NK-92 (cell line): ENCODE data around the gene POLR2J.
"Not testable (repeated sequence)": the region's sequence is repeated elsewhere in the genome, so short reads cannot be mapped to it uniquely, and the experiment has no call there.

Experiments
- DNase-seq: peaks from one replicate; lab custom pipeline; 2025; ENCODE audit not compliant: unreplicated experiment; lab: John Stamatoyannopoulos, UW

POLR2J gene

GRCh38 chr7:102478314-102479208 lies at the start of gene POLR2J:
Gene POLR2J, minus strand, starts transcription at chr7:102478922. Its CDS starts 62 bp downstream, at chr7:102478860.
- DNase-seq, result not testable (repeated sequence)

- DNase-seq, result not testable (repeated sequence)
Measured at GRCh38 chr7:102527822-102528793, 49.4 kb upstream of the POLR2J start.

- not testable (repeated sequence) for DNase-seq
Measured at GRCh38 chr7:102527182-102527581, 48.5 kb upstream of the POLR2J start.

GRCh38 chr7:102524803-102525202 lies 46.1 kb upstream of the POLR2J start:
- DNase-seq, result not testable (repeated sequence)

- not testable (repeated sequence) for DNase-seq
Measured at GRCh38 chr7:102520797-102521196, 42.1 kb upstream of the POLR2J start.

- DNase-seq, result not testable (repeated sequence)
Measured at GRCh38 chr7:102517550-102518147, 38.9 kb upstream of the POLR2J start, which contains the start of gene RASA4B. Gene RASA4B, minus strand, starts transcription at chr7:102517777. Its CDS starts 67 bp downstream, at chr7:102517710.

GRCh38 chr7:102516951-102517350 lies 38.2 kb upstream of the POLR2J start:
- DNase-seq, result not testable (repeated sequence)

GRCh38 chr7:102515889-102516288 lies 37.2 kb upstream of the POLR2J start:
- DNase-seq, result not testable (repeated sequence)

- not testable (repeated sequence) for DNase-seq
Measured at GRCh38 chr7:102514881-102515721, 36.4 kb upstream of the POLR2J start.

- not testable (repeated sequence) for DNase-seq
Measured at GRCh38 chr7:102512642-102513221, 34.0 kb upstream of the POLR2J start.

GRCh38 chr7:102511860-102512522 lies 33.3 kb upstream of the POLR2J start:
- DNase-seq, result not testable (repeated sequence)

GRCh38 chr7:102510575-102510974 lies 31.9 kb upstream of the POLR2J start:
- not testable (repeated sequence) for DNase-seq

GRCh38 chr7:102507410-102508088 lies 28.8 kb upstream of the POLR2J start:
- not testable (repeated sequence) for DNase-seq

GRCh38 chr7:102505298-102506185 lies 26.8 kb upstream of the POLR2J start:
- not testable (repeated sequence) for DNase-seq

- not testable (repeated sequence) for DNase-seq
Measured at GRCh38 chr7:102503141-102503540, 24.4 kb upstream of the POLR2J start.

GRCh38 chr7:102498321-102498720 lies 19.6 kb upstream of the POLR2J start:
- not testable (repeated sequence) for DNase-seq

GRCh38 chr7:102497308-102497707 lies 18.6 kb upstream of the POLR2J start:
- not testable (repeated sequence) for DNase-seq
